ENCODE data around the gene CCL13. TPM values are rescaled to one million over a fixed set of nuclear protein-coding genes. Genes with fewer than 3 reads are reported as not detected.

Gene CCL13
- polyA plus RNA-seq, 1 experiment, result 0.22 TPM

DNA sequence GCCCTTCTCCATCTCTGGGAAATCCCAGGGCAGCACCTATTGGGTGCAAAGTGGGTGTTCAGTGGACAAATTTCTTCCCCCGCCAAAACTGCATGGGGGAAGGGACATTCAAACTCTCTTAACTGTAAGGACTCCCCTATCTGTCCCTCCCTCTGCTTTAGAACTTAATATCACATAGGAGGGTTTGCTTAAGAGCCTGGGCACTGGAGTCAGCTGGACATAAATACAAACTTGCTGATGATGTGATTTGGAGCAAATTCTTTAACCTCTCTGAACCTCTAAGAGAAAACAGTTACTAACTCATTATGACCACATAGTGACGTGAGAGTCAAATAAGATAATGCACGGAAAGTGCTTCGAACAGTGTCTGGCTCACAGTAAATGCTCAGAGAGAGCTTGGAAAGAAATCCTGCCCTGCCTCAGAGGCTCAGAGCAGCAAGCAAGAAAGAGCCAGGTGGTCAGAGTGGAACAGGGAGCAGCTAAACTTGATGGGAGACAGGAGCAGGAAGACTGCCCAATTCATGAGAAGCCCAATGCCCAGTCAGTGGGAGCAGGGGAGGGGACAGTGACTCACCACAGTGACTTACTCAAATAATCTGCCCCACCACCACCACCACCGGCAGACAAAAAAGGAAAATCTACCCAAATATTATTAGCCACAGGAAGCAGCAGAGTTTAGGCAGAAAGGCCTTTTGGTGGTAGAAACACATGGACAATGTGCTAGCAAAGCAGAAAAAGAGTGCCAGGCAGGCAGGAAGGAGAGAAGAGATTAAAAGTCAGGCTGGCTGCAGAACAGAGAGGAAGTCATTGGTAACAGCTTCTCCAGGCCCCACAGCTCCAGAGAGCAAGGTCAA is 30.6 kb downstream of the CCL13 start:
- POLR2A ChIA-PET, result no interaction called here

DNA sequence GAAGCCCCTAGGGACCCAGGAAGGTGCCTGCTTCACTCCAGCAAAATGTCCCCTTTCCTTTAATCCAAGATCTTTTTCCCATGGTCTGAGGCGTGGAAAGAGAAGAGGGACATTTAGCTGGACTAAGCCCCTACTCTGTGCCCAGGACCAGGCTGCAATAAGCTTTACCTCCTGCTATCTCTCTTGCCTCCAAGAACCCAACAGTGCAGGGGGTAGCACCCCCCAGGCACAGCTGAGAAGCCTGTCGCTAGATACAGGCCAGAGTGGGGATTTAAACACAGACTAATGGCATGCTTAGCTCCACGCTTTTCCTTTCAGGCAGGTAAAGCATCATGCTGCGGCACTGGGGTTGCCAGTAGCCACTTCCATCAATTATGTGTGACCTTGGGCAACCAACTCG is 31.3 kb downstream of the CCL13 start:
- TF ChIP-seq, protein P1, sequence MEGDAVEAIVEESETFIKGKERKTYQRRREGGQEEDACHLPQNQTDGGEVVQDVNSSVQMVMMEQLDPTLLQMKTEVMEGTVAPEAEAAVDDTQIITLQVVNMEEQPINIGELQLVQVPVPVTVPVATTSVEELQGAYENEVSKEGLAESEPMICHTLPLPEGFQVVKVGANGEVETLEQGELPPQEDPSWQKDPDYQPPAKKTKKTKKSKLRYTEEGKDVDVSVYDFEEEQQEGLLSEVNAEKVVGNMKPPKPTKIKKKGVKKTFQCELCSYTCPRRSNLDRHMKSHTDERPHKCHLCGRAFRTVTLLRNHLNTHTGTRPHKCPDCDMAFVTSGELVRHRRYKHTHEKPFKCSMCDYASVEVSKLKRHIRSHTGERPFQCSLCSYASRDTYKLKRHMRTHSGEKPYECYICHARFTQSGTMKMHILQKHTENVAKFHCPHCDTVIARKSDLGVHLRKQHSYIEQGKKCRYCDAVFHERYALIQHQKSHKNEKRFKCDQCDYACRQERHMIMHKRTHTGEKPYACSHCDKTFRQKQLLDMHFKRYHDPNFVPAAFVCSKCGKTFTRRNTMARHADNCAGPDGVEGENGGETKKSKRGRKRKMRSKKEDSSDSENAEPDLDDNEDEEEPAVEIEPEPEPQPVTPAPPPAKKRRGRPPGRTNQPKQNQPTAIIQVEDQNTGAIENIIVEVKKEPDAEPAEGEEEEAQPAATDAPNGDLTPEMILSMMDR (IDR thresholded peaks at IDR 0.05; ENCODE audit: insufficient read depth, low read depth, low read length), result no peak
- Histone ChIP-seq H3K4me3 (ENCODE audit: low read depth, low read length) (no peak overlapping the region), H3K27me3 (ENCODE audit: control insufficient read depth, insufficient read depth, low read length) (no peaks in the 10 kb centered on the region), H3K36me3 (ENCODE audit: control insufficient read depth, insufficient read depth, low read length) (no peaks in the 10 kb centered on the region)
- ChIA-PET CTCF (interaction anchor here (1.1 to 1.5 kb wide), 3 partner anchors 10 to 19 kb away, joined by 3 to 5 read pairs (median 3); no protein-coding TSS in a partner anchor), POLR2A (no interaction called here)
- no peak for DNase-seq (ENCODE audit: low read depth)

More for the DNA sequence above, 30.6 kb downstream of the CCL13 start:
- CTCF ChIA-PET, result interaction anchor here (1.1 to 1.5 kb wide), 3 partner anchors 10 to 19 kb away, joined by 3 to 5 read pairs (median 3); no protein-coding TSS in a partner anchor
- Histone ChIP-seq H3K36me3 (ENCODE audit: control insufficient read depth, insufficient read depth, low read length) (no peaks in the 10 kb centered on the region), H3K27me3 (ENCODE audit: control insufficient read depth, insufficient read depth, low read length) (no peaks in the 10 kb centered on the region), H3K4me3 (ENCODE audit: low read depth, low read length) (no peak overlapping the region)
- no peak for DNase-seq (ENCODE audit: low read depth)
- TF ChIP-seq, protein P1 (IDR thresholded peaks at IDR 0.05; ENCODE audit: insufficient read depth, low read depth, low read length), result no peak

DNA sequence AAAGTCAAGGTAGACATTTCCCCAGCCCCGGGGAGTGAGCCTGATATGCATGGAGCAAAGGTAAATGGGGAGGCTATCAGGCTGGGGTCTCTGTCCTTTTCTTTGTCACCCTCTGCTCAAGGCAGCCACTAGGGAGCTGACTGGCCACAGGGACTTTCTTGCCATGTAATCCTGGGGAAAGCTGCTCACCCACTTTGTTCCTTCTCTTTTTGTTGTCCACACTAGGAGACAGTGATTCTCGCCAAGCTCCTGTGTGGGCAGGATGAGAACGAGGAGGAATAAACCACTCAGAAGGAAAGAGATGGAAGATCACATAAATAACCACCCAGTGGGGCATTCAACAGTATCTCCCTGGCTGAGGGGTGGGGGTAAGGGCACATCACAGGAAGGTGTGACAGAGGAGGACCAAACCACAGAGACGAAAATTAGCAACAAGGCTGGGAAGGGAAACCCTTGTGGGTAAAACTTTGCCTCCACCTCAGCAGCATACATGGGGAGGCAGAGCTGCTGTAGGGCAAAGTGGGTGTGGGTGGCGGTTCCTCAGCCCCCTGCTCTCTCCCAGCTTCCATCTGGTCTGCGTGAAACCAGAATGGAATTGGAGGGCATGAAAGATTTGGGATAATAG is 33.0 kb downstream of the CCL13 start:
- H3K27me3 ChIP-seq (ENCODE audit: control insufficient read depth, insufficient read depth, low read length), result no peaks in the 10 kb centered on the region; the same call in 1 of the 2 replicates
- ChIA-PET POLR2A (no interaction called here), CTCF (interaction anchor here (1.3 kb wide), 1 partner anchor 31 kb away, joined by 3 read pairs; no protein-coding TSS in a partner anchor)
- DNase-seq (ENCODE audit: low read depth), result no peak
- H3K36me3 ChIP-seq (ENCODE audit: control insufficient read depth, insufficient read depth, low read length), result no peaks in the 10 kb centered on the region
- TF ChIP-seq, protein P1 (IDR thresholded peaks at IDR 0.05; ENCODE audit: insufficient read depth, low read depth, low read length), result no peak
- no peak overlapping the region for H3K4me3 ChIP-seq (ENCODE audit: low read depth, low read length)

DNA sequence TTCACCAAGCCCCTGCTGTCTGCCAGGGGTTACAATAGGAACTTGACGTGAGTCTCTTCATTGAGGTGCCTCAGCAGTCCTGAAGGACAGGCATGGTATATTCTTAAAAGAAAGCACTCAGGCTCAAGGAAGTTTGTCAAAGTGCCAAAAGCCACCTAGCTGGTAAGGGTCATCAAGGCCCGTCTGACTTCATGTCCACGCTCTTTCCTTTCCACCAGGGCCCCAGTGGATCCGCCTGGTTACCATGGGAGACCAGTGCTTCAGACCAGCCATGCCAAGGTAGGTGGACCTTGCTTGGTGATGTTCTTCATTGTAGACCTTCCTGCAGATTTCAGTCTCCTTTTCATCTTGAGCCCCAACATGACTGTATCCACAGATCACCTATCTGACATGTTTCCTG is 34.4 kb downstream of the CCL13 start:
- Histone ChIP-seq H3K27me3 (ENCODE audit: control insufficient read depth, insufficient read depth, low read length) (no peaks in the 10 kb centered on the region; the same call in 1 of the 2 replicates), H3K36me3 (ENCODE audit: control insufficient read depth, insufficient read depth, low read length) (no peaks in the 10 kb centered on the region), H3K4me3 (ENCODE audit: low read depth, low read length) (no peak overlapping the region)
- ChIA-PET POLR2A (no interaction called here), CTCF (no interaction called here)
- no peak for DNase-seq (ENCODE audit: low read depth)
- TF ChIP-seq, protein P1 (IDR thresholded peaks at IDR 0.05; ENCODE audit: insufficient read depth, low read depth, low read length), result no peak

DNA sequence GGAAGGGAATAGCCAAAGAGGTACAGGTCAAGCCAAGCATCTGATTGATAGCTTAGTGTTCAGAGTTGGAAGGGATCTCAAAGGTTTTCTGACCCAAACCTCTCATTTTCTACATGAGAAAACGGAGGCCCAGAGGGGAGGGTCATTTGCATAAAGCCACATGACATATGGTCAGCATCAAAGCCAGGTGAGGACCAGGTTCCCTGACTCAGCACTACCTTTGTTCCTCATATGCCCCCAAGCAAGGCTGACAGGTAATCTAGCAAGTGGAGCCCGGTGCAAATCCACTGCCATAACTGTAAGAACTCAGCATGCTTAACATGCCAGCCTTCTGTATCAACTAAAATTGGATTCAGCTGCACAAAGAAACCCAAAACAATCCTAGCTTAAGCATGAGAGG is 35.0 kb downstream of the CCL13 start:
- TF ChIP-seq, protein P1 (IDR thresholded peaks at IDR 0.05; ENCODE audit: insufficient read depth, low read depth, low read length), result no peak
- H3K36me3 ChIP-seq (ENCODE audit: control insufficient read depth, insufficient read depth, low read length), result no peaks in the 10 kb centered on the region
- ChIA-PET CTCF (no interaction called here), POLR2A (no interaction called here)
- no peak for DNase-seq (ENCODE audit: low read depth)
- no peak overlapping the region for H3K4me3 ChIP-seq (ENCODE audit: low read depth, low read length)
- no peaks in the 10 kb centered on the region; the same call in 1 of the 2 replicates for H3K27me3 ChIP-seq (ENCODE audit: control insufficient read depth, insufficient read depth, low read length)
